Muscle of arm (tissue), 12 donors: Measurements from ENCODE around the gene FKBP15. TPM values are rescaled to one million over a fixed set of nuclear protein-coding genes. Genes with fewer than 3 reads are reported as not detected.
"Not testable (repeated sequence)": the region's sequence is repeated elsewhere in the genome, so short reads cannot be mapped to it uniquely, and the experiment has no call there.

ENCODE experiments used
- DNase-seq: peaks from one replicate; pipeline ENCODE4 v3.0.0-alpha.2; 2013
- polyA plus RNA-seq, 12 donors: library from polyadenylated mRNA; unstranded; fragments of 120-200 nt; gene quantifications; one replicate each; pipeline ENCODE4 v1.2.1, GENCODE V29; 2013; ENCODE audit not compliant: insufficient read length in 12 of 12

Gene FKBP15
- polyA plus RNA-seq, 12 donors, result 17.6 to 30.8 (median 22.3) TPM; not detected in 1

- not testable (repeated sequence) for DNase-seq
Measured at GRCh38 chr9:113235701-113236255, 14.7 kb upstream of the FKBP15 start.

GRCh38 chr9:113231701-113232100, 10.6 kb upstream of the FKBP15 start:
- DNase-seq, result no peak

GRCh38 chr9:113228130-113228665, 7.1 kb upstream of the FKBP15 start:
- no peak for DNase-seq

- DNase-seq, result no peak
Measured at GRCh38 chr9:113227436-113227835, 6.4 kb upstream of the FKBP15 start.

- DNase-seq, result no peak
Measured at GRCh38 chr9:113223963-113224362, 2.9 kb upstream of the FKBP15 start.

GRCh38 chr9:113222482-113222841, 1.4 kb upstream of the FKBP15 start:
- no peak for DNase-seq

GRCh38 chr9:113221800-113222481, 864 bp upstream of the FKBP15 start:
- DNase-seq, result no peak

- no peak for DNase-seq
Measured at GRCh38 chr9:113220467-113221002, 542 bp downstream of the FKBP15 start.

GRCh38 chr9:113219969-113220368, 1.1 kb downstream of the FKBP15 start:
- no peak for DNase-seq

GRCh38 chr9:113219186-113219936, 1.7 kb downstream of the FKBP15 start:
- no peak for DNase-seq

GRCh38 chr9:113216406-113216805, 4.7 kb downstream of the FKBP15 start:
- DNase-seq, result no peak

- DNase-seq, result no peak
Measured at GRCh38 chr9:113215132-113215531, 5.9 kb downstream of the FKBP15 start.

GRCh38 chr9:113210815-113211214, 10.3 kb downstream of the FKBP15 start:
- DNase-seq, result no peak

GRCh38 chr9:113205861-113206260, 15.2 kb downstream of the FKBP15 start:
- DNase-seq, result no peak

- DNase-seq, result no peak
Measured at GRCh38 chr9:113205432-113205831, 15.6 kb downstream of the FKBP15 start.

- no peak for DNase-seq
Measured at GRCh38 chr9:113199683-113200329, 21.3 kb downstream of the FKBP15 start.

- no peak for DNase-seq
Measured at GRCh38 chr9:113192455-113192854, 28.6 kb downstream of the FKBP15 start.

GRCh38 chr9:113187929-113188595, 33.0 kb downstream of the FKBP15 start:
- DNase-seq, result peak; percentile 12

- DNase-seq, result no peak
Measured at GRCh38 chr9:113186137-113186755, 34.8 kb downstream of the FKBP15 start.

- no peak for DNase-seq
Measured at GRCh38 chr9:113185271-113185670, 35.8 kb downstream of the FKBP15 start.

- DNase-seq, result no peak
Measured at GRCh38 chr9:113184539-113184938, 36.5 kb downstream of the FKBP15 start.
